CD4-positive, alpha-beta T cell treated with Interleukin-6 for 4 hours (primary cell): Measurements from ENCODE around the gene F8.

Experiments used
- DNase-seq: peaks from one replicate; pipeline ENCODE4 v3.0.0-alpha.2; 2020; ENCODE audit warnings: mixed read lengths

F8 gene

GRCh38 chrX:154809939-154810665, 212.4 kb downstream of the F8 start:
- no peak for DNase-seq

- DNase-seq, result no peak
Observed at GRCh38 chrX:154806837-154807501, 215.6 kb downstream of the F8 start.

- no peak for DNase-seq
Observed at GRCh38 chrX:154805696-154806091, 216.8 kb downstream of the F8 start.

- peak; percentile 80 for DNase-seq
Observed at GRCh38 chrX:154804957-154805695, 217.4 kb downstream of the F8 start, which contains the start of gene MPP1. TSS of gene MPP1 (minus strand) at chrX:154805485. CDS start at chrX:154805373, 112 bp downstream.

GRCh38 chrX:154804261-154804956, 218.1 kb downstream of the F8 start:
- DNase-seq, result no peak

- DNase-seq, result no peak
Observed at GRCh38 chrX:154802947-154803346, 219.6 kb downstream of the F8 start.

GRCh38 chrX:154800478-154801210, 221.9 kb downstream of the F8 start:
- no peak for DNase-seq

- no peak for DNase-seq
Observed at GRCh38 chrX:154799556-154800348, 222.8 kb downstream of the F8 start.

- DNase-seq, result no peak
Observed at GRCh38 chrX:154797006-154797405, 225.5 kb downstream of the F8 start.

- DNase-seq, result no peak
Observed at GRCh38 chrX:154795016-154795415, 227.5 kb downstream of the F8 start.

GRCh38 chrX:154793084-154793795, 229.3 kb downstream of the F8 start:
- no peak for DNase-seq

- DNase-seq, result no peak
Observed at GRCh38 chrX:154791939-154792338, 230.6 kb downstream of the F8 start.

- no peak for DNase-seq
Observed at GRCh38 chrX:154791467-154791866, 231.1 kb downstream of the F8 start.
